Heart left ventricle (tissue), 13 donors: ENCODE measurements around the gene CASP12.

Experiments used
- POLR2A ChIP-seq, 2 donors: fragments of 450-650 bp; IDR thresholded peaks; one replicate each; pipeline ENCODE4 v1.6.1; 2017; ENCODE audit warnings: antibody characterized with exemption in 2 of 2, mild to moderate bottlenecking in 2 of 2, moderate library complexity in 2 of 2
- TF ChIP-seq, protein P1 (sequence below), 12 donors: fragments of 200-600 bp; sonication (generic) in 4 of 12; IDR thresholded peaks; one replicate each; pipeline versions ENCODE4 v1.5.0 to v1.8.0; 2018 to 2022; ENCODE audit warnings: antibody characterized with exemption in 12 of 12, mild to moderate bottlenecking in 5 of 12
- donor health status: ischemic (EF 13 %, LVEDD 7.1; RV severe dilation, severe dysfunction).
- donor health status: DM: no; HTN: yes; CAD: no.
- donor health status: DM: no; HTN: no; CAD: no.
- donor health status: ischemic (EF 25% LVEDD 6.9; RV normal size, moderate dysfunction).
- donor health status: ischemic (EF 25% LVEDD 5.7; RV mildly dilated, moderate dysfunction).
- donor health status: ischemic (EF 35%, LVEDD 5.7; RV mildly dilated, moderate dysfunction).
- donor health status: nonischemic (EF 11% LVEDD 7.7; RV severe dilation, severe dysfunction).
- donor health status: DM: yes; HTN: yes; CAD: no.
- donor health status: PGD.
- donor health status: ischemic (EF 29% LVEDD 5.4; RV normal size, mild dysfunction).
- donor health status: nonischemic (EF 23%, LVEDD 6.1; RV moderate dilation, normal function).

DNA sequence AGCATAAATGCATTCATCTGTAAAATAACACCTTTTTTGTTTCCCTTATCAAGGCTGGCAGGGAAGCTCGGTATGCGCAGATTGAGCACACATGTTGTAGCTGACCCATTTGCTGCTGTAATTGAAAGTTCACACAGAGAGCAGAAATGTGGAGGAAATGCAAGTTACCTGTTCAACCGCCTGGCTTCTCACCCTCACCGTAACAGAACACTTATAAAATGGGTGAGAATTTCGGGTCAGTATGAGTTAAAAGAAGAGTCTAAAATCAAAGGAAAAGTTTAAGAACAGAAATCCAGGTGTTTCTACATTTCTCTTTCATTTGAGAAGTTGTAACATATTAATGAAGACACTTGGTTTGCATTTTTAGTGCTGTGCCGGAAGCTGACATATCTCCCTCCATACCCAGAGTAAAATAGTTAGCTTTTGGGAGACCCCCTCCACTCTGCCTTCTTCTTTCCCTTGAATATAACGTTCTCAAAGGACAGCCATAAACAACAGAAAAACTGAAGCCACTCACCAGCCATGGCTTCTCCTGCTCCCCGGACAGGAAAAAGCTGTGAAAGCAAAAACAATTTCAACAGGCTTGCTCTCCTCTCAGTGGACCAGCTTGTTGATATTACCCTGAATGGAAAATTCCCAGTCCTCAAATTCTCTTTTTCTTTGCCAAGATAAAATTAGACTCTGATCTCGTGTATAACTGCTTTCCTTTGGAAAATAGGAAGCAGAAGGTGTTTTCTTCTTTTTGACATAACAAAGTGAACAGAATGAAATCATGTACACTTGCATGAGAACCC lies at the start of gene CASP12:
- no peak for TF ChIP-seq POLR2A (IDR thresholded peaks at IDR 0.05)
- TF ChIP-seq, protein P1, sequence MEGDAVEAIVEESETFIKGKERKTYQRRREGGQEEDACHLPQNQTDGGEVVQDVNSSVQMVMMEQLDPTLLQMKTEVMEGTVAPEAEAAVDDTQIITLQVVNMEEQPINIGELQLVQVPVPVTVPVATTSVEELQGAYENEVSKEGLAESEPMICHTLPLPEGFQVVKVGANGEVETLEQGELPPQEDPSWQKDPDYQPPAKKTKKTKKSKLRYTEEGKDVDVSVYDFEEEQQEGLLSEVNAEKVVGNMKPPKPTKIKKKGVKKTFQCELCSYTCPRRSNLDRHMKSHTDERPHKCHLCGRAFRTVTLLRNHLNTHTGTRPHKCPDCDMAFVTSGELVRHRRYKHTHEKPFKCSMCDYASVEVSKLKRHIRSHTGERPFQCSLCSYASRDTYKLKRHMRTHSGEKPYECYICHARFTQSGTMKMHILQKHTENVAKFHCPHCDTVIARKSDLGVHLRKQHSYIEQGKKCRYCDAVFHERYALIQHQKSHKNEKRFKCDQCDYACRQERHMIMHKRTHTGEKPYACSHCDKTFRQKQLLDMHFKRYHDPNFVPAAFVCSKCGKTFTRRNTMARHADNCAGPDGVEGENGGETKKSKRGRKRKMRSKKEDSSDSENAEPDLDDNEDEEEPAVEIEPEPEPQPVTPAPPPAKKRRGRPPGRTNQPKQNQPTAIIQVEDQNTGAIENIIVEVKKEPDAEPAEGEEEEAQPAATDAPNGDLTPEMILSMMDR (IDR thresholded peaks at IDR 0.05), result no peak
